Stimulated activated naive CD4-positive, alpha-beta T cell treated with Interleukin-2 at 50 U/mL for 16 hours (primary cell): ENCODE measurements around the gene HOXA10.

Experiments
- DNase-seq: peaks from one replicate; lab custom pipeline; 2025; lab: John Stamatoyannopoulos, UW

HOXA10 gene

DNA sequence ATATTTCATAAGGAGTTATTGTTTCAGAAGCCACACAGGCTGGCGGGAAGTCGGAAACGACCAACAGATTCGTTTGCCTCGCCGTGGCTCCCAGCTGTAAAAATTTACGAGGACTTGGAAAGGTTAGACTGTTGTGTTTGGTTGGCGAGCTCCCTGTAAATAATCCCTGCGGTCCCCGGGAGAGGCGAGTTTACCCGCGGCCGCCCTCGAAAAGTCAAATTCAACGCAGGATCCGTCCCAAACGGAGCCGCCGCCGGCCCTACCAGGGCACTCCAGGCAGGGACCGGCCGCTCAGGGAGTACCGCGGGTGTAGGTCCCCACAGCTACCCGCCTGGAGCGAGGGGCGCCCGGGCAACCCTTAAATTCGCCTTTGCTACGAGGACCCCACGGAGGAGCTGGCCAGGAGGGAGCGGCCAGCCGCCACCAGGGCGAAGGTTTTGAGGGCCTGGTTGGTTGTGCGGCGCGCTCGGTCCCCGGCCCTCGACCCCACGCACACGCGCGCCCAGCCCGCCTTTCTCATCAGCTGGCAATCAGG, 8.1 kb downstream of the HOXA10 start:
- no peak for DNase-seq

DNA sequence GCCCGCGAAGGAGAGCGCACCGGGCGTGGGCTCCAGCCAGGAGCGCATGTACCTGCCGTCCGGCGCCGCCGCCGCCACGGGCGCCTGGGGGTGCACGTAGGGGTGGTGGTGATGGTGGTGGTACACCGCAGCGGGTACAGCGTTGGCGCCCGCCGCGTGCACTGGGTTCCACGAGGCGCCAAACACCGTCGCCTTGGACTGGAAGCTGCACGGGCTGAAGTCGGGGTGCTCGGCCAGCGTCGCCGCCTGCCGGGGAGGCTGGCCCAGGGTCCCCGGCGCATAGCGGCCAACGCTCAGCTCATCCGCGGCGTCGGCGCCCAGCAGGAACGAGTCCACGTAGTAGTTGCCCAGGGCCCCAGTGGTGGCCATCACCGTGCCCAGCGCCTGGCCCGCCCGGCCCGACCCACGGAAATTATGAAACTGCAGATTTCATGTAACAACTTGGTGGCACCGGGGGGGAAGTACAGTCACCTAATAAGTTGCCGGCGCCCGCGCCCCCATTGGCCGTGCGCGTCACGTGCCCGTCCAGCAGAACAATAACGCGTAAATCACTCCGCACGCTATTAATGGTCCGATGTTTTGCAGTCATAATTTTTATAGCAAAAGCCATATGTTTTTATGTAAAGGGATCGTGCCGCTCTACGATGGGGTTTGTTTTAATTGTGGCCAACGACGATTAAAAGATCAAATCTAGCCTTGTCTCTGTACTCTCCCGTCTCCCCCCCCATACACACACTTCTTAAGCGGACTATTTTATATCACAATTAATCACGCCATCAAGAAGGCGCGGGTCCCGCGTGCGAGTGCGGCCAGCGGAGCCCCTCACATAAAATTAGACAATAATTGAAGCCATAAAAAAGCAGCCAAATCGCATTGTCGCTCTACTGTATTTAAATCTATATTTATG, 8.8 kb downstream of the HOXA10 start, which contains the start of gene HOXA9:
HOXA9 (minus strand) TSS at position 449 of the 907 bp plus-strand sequence; CDS start at position 369, 80 bp downstream.
- no peak for DNase-seq

DNA sequence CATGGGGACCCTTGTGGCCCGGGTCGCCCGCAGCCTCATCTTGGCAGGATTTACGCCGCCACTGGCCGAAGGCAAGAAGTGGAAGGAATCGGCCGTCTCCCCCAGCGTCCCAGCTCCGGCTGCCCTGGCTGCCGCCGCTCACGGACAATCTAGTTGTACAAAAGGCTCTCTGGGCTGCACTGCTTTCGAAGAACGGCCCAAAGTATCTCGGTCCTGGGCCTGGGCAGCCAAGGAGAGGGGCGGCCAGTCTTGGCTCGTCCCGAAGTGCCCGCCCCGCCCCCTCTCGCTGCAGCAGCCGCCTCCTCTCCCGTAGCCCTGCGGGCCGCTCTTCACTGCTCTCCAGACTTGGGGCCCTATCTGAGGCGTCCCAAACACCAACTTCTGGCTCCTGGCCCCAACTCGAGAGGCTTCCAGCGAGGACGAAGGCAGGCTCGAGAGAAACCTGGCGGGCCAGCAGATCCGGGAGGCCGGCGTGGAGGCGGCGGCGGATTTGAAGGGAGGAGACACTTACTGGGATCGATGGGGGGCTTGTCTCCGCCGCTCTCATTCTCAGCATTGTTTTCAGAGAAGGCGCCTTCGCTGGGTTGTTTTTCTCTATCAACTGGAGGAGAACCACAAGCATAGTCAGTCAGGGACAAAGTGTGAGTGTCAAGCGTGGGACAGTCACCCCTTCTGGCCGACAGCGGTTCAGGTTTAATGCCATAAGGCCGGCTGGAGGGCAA, 9.6 kb downstream of the HOXA10 start:
- no peak for DNase-seq

DNA sequence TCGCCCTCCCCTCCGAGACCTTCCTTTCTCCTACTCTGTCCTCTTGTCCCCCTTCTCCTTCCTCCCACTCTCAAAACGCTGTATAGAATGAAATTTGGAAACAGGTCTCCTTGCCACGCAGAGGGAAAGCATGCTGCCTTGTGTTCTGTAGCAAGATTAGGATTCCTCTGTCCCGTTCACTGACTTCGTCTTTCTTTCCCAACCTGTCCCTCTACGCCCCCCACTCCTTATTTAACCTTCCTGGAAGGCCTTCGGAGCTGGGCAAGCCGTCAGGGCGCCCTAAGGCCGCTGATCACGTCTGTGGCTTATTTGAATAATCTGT, 10.1 kb downstream of the HOXA10 start:
- no peak for DNase-seq

DNA sequence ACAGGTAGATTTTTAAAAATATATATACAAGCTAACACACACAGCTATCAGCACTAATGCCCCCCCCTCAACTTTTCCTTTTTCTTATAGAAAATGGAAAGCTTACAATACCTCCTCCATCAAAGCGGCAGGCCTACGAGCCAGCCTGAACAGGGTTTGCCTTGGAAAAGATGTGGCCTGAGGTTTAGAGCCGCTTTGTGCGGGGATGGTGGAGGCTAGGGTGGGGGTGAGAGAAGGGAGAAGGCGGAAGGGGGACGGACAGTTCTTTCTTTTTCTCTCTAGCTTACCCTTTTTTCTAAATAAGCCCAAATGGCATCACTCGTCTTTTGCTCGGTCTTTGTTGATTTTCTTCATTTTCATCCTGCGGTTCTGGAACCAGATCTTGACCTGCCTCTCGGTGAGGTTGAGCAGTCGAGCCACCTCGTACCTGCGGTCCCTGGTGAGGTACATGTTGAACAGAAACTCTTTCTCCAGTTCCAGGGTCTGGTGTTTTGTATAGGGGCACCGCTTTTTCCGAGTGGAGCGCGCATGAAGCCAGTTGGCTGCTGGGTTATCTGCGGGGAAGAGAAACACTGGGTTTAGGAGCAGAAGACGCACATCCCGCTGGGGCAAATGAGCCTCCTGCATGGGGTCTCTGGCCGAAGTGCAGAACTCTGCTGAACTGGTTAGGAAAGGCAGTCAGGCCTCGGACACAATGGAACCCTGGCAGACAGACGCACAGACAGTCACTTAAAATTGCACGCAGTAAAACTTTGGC, 10.7 kb downstream of the HOXA10 start:
- DNase-seq, result no peak

DNA sequence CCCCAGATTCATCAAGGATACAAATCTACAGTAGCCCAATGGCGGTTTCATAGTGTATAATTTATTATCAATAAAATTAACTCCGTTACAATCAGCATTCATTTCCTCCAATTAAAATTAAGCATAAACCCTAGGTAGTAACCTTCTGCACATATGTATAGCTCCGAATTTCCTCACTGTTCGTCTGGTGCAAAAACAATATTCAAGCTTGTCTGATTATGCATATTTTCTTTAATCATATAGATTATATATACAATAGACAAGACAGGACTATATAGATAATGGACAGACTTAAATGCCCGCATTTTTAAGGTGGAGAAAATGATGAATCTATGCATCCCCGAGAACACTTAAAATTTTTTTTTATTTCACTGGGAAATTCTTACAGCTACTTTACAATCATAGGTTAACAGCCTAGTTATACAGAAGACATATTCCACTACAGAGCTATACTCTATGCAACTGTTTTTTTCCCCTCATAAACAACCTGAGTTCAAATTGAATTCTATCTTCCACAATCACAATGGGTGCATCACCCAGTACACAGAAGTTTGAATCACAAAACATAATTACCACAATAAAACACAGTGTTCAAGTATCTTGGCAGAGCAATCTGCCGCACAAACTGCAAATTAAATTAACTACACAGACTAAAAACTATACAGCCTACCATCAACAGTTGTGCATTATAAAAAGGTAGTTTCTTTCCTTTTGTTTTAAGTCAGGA, 11.4 kb downstream of the HOXA10 start:
- DNase-seq, result no peak

DNA sequence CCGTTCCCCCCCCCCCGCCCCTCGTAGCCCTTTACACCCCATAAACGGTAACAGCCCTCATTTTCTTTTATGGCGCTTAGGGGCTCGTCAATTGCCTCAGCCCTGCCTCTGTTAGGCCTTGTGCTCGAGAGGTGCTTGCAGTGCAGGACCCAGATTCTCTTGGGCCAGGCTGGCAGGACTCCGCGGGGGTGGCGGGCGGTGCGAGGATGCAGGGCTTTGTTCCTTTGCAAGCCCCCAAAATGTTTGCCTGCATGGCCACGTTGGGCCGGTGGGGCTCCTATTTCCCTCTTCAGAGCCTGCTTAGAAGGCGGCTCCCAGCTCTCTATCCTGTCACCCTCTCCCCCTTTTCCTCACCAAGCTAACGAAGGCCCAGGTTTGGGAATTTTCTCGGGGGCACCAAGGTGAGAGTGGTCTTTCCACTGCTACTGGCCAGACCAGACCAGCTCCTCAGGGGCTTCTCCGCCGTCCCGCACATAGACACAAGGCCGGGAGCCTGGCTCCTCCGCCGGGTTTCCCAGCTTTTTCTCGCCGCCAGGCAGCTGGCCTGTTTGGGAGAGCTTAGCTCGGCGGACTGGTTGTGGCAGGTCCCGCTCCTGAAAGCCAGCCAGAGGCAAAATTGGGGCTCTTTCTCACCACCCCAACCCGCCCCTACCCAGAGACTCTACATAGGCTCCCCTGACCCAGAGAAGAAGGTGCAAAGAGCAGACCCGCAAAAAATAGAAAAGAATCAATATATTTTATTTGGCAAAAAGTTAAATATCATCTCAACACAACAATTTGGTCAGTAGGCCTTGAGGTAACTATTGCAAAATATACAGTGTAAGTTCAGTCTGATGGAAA, 12.2 kb downstream of the HOXA10 start:
- no peak for DNase-seq

DNA sequence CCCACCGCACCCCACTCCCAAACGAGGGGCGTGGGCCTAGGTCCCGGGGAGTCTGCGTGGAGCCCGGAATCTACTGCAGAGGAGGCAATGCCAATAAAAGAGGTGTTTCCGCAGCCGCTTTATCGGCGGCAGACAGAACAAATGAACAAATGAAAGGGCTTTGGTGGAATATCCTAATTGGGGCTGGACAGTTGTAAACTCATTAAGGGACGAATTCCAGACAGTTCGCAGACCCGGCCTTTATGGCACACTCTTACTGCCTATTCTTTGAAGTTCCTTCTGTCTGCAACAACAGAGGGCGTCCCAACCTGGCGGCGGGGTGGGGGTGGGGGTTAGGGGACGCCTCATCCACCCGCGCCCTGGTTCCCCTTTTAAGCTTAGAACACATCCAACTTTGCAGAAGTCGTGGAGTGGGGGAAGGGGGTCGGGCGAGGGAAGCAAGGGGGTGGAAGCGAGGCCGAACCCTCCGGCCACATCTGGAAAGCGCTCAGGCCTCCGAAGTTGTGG, 12.9 kb downstream of the HOXA10 start:
- DNase-seq, result no peak

DNA sequence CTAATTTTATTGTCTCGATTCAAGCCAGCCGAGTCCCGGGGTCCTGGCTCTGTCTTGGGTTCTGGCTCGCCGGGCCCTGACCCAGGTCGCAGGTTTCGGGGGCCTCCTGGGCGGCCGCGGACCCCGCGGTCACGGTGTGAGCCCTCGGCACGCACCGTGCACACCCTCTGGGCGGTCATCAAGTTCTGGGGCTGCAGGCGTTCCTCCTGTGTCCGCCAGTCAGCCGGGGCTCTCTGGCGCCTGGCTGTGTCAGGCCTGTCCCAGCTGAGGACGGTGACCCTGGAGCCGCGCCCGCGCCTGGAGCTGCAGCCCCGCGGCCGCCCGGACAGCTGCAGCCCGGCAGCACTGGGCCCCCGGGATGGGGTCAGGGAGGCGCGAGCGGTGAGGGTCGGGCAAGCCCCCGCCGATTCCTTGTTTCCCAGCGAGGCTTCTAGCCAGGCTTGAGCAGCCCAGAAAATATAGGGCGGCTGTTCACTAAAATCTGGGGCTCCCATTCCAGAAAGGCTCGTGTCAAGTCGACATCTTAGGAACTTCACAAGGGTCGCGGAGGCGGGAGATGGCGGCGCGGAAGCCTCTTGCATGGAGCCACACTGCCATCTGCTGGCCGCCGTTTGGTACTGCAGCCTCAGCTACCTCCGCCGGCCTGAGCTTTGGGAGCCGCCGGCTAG, 13.4 kb downstream of the HOXA10 start:
- peak; percentile 81 for DNase-seq

DNA sequence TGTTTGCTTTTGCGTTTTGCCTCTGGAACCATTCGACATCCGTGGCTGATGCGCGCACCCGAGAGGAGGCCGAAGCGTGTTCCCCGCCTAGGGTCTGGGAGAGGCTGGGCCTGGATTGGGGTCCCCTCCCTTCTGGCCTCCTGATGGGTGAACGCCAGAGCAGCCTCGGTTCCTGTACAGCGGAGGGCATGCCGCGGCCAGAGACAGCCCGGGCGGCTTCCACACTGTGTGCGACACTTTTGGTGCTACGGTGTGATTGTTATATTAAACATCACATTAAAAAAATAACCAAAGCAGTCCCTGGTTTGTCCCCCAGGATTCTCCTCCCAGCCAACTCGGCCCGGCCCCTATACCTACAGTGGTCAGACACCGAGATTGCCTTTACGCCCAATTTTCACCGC, 14.0 kb downstream of the HOXA10 start:
- DNase-seq, result no peak

DNA sequence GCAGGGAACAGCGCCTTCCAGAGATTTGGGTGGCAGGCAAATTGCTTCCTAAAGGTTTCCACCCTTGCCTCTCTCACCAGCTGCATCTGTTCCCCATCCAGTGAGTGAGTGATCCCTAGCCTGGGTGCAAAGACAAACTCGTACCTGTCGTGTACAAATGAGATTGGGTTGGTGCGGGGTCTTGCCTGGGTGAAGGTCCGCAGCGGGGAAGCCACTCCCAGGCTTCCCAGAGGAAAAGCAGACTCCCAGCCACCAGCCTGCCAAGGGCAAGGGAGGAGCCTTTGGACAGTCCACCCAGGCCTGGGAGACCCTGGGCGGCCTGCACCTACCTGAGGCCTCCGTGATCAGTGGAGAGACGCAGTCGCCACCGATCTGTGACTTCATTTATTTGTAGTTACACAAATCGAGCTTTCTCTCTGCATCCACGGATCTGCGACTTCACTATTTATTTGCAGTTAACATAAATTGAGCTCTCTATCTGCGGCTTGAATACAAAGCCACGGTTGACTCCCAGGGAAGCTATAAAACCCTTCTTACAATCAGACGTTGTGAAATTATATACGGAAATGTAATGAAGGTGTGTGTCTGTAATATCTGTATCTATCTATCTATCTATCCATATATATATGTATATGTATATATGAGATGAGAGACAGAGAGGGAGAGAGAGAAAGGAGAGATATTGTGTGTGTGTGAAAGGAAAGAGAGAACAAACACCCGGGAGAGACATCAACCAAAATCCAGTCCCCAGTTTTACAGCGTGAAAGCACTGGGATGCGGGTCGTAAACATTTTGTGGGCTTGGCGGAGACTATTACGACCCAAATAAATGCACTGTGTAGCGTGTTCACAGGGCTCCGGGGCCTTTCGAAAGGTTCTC, 14.6 kb downstream of the HOXA10 start:
- DNase-seq, result no peak

DNA sequence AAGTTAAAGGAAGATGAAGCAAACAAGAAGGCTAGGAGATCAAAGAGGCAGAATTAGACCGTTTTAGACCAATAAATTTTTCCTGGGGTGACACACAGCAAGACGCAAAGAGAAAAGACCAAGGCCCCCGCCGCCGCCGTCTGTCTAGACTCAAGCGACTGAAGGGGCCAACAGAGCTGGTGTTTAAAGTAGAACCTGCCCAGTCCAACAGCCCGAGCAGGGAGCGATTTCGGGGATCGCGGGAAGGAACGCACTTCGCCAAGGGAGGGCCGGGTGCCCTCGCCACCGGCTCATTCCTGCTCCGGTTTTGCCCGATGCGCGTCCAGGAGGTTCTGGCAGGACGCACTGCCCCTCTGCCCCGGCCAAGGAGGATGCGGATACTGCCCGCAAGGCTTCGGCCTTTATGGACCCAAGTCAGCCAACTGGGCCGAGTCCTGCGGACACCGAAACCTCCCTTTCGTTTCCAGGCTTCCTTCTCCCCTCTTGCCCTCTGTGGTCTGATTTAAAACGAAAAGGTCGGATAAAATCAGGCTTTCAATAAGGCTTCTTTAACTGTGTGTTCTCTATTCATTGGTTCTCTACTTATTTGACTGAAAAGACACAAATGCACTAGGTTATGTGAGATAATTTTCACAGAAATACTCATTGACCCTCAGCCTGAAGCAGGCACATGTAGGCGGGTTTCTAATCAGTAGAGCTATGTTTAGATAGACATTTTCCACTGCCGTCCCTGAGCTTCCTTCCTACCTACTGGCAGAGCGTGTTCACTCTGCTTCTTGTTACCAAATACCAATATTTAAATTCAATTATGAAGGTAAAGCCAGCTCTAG, 15.5 kb downstream of the HOXA10 start:
- no peak for DNase-seq

DNA sequence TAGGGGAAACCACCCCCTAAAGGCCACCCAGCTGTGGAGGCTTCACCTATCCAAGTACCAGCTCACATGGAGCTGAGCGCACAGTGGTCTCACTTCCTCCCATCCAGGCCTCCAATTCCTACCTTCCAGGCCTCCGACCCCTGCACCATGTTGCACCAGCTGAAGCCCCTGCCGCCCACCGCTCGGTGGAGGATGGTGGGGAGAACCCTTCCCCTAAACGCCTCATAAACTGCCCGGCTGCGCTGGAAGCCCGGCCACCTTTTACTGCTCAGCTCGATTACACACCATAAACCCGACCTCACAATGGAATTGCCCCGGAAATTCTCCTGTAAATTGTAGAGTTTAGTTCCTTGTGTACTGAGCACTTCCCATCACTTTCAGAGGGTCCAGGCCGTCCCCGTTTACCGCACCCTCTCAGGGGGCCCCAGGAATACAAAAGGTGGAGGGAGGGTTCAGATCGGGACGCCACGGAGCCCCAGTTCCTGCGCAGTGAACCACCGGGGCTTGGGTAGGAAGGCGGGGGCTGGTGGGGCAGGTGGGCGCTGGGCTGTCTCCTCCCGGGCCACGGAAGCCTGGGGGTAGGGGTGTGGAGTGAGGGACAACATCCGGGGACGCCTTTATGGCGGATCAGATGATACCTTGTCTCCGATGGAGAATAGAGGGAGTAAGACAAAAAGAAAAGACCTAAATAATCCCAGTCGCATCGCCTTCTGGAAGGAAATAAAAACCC, 16.3 kb downstream of the HOXA10 start:
- no peak for DNase-seq

DNA sequence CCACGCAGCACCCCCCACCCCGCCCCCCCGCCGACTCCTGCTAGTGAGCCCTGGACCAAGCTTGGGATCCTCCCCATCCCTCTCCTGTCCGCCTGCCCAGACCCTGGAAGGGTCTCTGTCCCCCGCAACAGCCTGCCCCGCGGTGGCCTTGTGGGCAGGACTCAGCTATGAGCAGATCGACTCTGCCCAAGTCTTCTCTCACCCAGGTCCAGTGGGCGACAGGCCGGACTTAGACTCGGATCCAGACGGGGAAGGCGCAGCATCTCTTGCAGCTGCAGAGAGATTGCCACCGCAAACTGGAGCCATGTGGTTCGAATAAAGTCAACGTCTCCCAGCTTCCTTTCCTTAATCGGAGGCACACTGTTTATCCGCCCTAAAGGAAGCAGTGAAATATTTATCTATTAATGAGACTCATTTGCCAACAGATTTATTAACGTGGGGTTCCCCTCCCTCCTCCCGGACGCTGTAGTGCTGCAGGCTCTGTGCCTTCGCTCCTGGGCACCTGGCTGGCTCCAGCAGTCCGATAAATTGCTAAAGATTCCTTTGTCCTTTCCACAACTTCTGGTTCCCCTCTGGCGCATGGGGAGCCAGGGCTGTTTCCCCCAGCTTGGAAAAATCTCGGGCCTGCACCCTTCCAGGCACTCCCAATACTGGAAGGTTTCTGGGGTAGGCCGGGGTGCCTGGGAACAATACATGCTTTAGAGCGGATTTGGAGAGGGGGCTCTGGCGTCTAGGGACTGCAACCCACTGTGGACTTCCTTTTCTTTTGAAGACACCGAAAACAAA, 17.0 kb downstream of the HOXA10 start:
- no peak for DNase-seq

DNA sequence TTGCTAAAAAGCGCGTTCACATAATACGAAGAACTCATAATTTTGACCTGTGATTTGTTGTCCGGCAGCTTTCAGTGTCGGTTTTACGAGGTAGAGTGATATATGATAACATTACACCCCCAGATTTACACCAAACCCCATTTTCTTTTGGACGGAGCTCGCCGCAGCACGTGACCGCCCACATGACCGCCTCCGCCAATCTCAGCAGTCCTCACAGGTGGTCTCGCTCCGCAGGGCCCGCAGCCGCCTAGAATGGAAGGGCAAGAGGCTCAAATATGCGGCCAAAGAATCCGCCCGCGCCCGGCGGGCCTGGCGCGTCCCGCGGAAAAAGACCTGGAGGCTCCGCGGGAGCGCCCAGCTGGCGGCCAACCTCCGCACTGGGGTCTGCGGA, 17.6 kb downstream of the HOXA10 start, which contains the start of gene HOXA7:
HOXA7 (minus strand) TSS at position 168 of the 391 bp plus-strand sequence; CDS start at position 38, 130 bp downstream.
- no peak for DNase-seq

DNA sequence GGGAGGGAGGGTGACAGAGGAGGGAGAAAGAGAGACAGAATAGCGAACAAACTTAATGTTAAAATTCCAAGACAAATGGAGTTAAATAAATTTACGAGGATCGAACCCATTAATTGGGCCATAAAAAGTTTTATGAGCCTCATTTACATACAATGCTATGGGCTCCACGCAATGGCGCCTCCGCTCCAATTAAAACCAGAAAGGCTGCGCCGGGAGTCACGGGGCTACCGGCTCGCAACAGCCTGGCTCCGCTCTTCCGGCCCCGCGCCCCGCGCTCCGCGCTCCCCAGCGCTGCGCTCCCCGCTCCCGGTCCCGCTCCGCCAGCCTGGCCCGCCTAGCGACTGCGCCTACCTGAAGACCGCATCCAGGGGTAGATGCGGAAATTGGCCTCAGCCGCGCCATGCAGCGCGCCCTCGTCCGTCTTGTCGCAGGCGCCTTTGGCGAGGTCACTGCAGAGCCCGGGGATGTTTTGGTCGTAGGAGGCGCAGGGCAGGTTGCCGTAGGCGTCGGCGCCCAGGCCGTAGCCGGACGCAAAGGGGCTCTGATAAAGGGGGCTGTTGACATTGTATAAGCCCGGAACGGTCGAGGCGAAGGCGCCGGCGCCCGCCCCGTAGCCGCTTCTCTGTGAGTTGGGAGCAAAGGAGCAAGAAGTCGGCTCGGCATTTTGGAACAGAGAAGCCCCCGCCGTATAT, 18.2 kb downstream of the HOXA10 start:
- DNase-seq, result no peak
